IMR-90 (cell line): ENCODE measurements around the gene LBHD2. TPM values are rescaled to one million over a fixed set of nuclear protein-coding genes. Genes with fewer than 3 reads are reported as not detected.
A peak's percentile ranks its signal among the peaks of the same experiment; 100 is the strongest.

ENCODE experiments used
- ATAC-seq: fragments of 200-7000 bp; cut with Tn5 transposase; 2 replicates; pipeline ENCODE4 v1.9.1; 2020; ENCODE audit warnings: low read depth, mild to moderate bottlenecking, moderate library complexity
- BruUV-seq: library from RNA; stranded (reverse); fragments of 400-500 nt; replicated peaks from 2 replicates; lab custom pipeline; 2021; lab: Mats Ljungman, UMichigan
- CTCF ChIA-PET: fragments of 300-600 bp; formaldehyde crosslinking; extraction: SDS; loops from one replicate; lab custom pipeline; 2021; ENCODE audit warnings: antibody characterized with exemption; lab: Yijun Ruan, JAX
- POLR2A ChIA-PET: fragments of 300-600 bp; sonication (Branson Sonifier 250); formaldehyde crosslinking; loops from one replicate; lab custom pipeline; 2022; ENCODE audit warnings: antibody characterized with exemption; ENCODE audit not compliant: unreplicated experiment; lab: Charles Lee
- DNase-seq: peaks from one replicate; pipeline ENCODE4 v3.0.0; 2013
- H2AFZ ChIP-seq: replicated peaks from 2 replicates; pipeline ENCODE3; 2013; ENCODE audit warnings: low read length, mild to moderate bottlenecking; ENCODE audit not compliant: poor library complexity
- H2AK5ac ChIP-seq: 2 replicates; pipeline ENCODE4 v1.6.1; 2013; ENCODE audit warnings: low read depth, low read length, inconsistent platforms
- H2AK9ac ChIP-seq: replicated peaks from 2 replicates; pipeline ENCODE3; 2013; ENCODE audit warnings: mild to moderate bottlenecking, low read depth, low read length, moderate library complexity; ENCODE audit not compliant: poor library complexity
- H2BK120ac ChIP-seq: 2 replicates; pipeline ENCODE4 v1.6.1; 2013; ENCODE audit warnings: low read depth, low read length, inconsistent platforms
- H2BK15ac ChIP-seq: 3 replicates; pipeline ENCODE4 v1.6.1; 2013; ENCODE audit warnings: low read depth, low read length, inconsistent platforms
- H2BK20ac ChIP-seq: 2 replicates; pipeline ENCODE4 v1.6.1; 2013; ENCODE audit warnings: low read depth, mild to moderate bottlenecking, inconsistent platforms, low read length, moderate library complexity
- H2BK5ac ChIP-seq: 2 replicates; pipeline ENCODE4 v1.6.1; 2013; ENCODE audit warnings: mild to moderate bottlenecking, low read depth, low read length, inconsistent platforms; ENCODE audit not compliant: poor library complexity, severe bottlenecking
- H3K14ac ChIP-seq: replicated peaks from 2 replicates; pipeline ENCODE4 v1.6.1; 2013; ENCODE audit warnings: low read depth, low read length, inconsistent platforms
- H3K18ac ChIP-seq: 2 replicates; pipeline ENCODE4 v1.6.1; 2013; ENCODE audit warnings: low read depth, low read length, control low read depth
- H3K23ac ChIP-seq: 2 replicates; pipeline ENCODE4 v1.6.1; 2013; ENCODE audit warnings: low read depth, low read length, inconsistent platforms
- H3K27ac ChIP-seq: 2 replicates; pipeline ENCODE4 v1.5.1; 2013; ENCODE audit warnings: mild to moderate bottlenecking, control low read depth, low read length; ENCODE audit not compliant: insufficient read depth
- H3K27me3 ChIP-seq: 2 replicates; pipeline ENCODE4 v1.6.1; 2013; ENCODE audit warnings: low read length; ENCODE audit not compliant: control insufficient read depth, insufficient read depth
- H3K36me3 ChIP-seq: 2 replicates; pipeline ENCODE4 v1.6.1; 2013; ENCODE audit warnings: low read length, mixed read lengths; ENCODE audit not compliant: control insufficient read depth, insufficient read depth
- H3K4ac ChIP-seq: 2 replicates; pipeline ENCODE4 v1.6.1; 2013; ENCODE audit warnings: low read depth, low read length, inconsistent platforms
- H3K4me1 ChIP-seq: 2 replicates; pipeline ENCODE4 v1.6.1; 2013; ENCODE audit warnings: low read length, mixed read lengths; ENCODE audit not compliant: control insufficient read depth, insufficient read depth
- H3K4me2 ChIP-seq: 2 replicates; pipeline ENCODE4 v1.6.1; 2013; ENCODE audit warnings: low read depth, mild to moderate bottlenecking, control low read depth, low read length, moderate library complexity
- H3K4me3 ChIP-seq: 2 replicates; pipeline ENCODE4 v1.5.1; 2013; ENCODE audit warnings: low read depth, mild to moderate bottlenecking, control low read depth, low read length, moderate library complexity; ENCODE audit not compliant: insufficient read depth
- H3K56ac ChIP-seq: 2 replicates; pipeline ENCODE4 v1.6.1; 2013; ENCODE audit warnings: low read length, inconsistent platforms; ENCODE audit not compliant: insufficient read depth; ENCODE audit errors: extremely low read depth
- H3K79me1 ChIP-seq, 2 experiments: 2 replicates each; pipeline ENCODE4 v1.6.1; 2013; ENCODE audit warnings: low read length in 2 of 2, inconsistent platforms in 1 of 2, low read depth in 1 of 2
- H3K9ac ChIP-seq: 2 replicates; pipeline ENCODE4 v1.6.1; 2013; ENCODE audit warnings: low read depth, low read length, control low read depth
- H3K9me1 ChIP-seq: 2 replicates; pipeline ENCODE4 v1.6.1; 2013; ENCODE audit warnings: low read length, inconsistent platforms; ENCODE audit not compliant: insufficient read depth
- H3K9me3 ChIP-seq: 2 replicates; pipeline ENCODE4 v1.6.1; 2013; ENCODE audit warnings: low read length; ENCODE audit not compliant: control insufficient read depth, insufficient read depth
- H4K20me1 ChIP-seq: 2 replicates; pipeline ENCODE4 v1.6.1; 2013; ENCODE audit warnings: low read length, inconsistent platforms; ENCODE audit not compliant: insufficient read depth
- H4K5ac ChIP-seq: 2 replicates; pipeline ENCODE4 v1.6.1; 2013; ENCODE audit warnings: mild to moderate bottlenecking, low read depth, low read length, control low read depth
- H4K8ac ChIP-seq, 2 experiments: 2 replicates each; pipeline ENCODE4 v1.6.1; 2013; ENCODE audit warnings: low read depth in 2 of 2, low read length in 2 of 2, control low read depth in 1 of 2, inconsistent platforms in 1 of 2
- H4K91ac ChIP-seq: 2 replicates; pipeline ENCODE4 v1.6.1; 2013; ENCODE audit warnings: low read depth, low read length, inconsistent platforms; ENCODE audit not compliant: insufficient read depth
- BHLHE40 ChIP-seq: fragments of 150-350 bp; IDR thresholded peaks from 2 replicates; pipeline ENCODE4 v1.6.1; 2016; ENCODE audit warnings: mild to moderate bottlenecking, low read depth, low read length
- CEBPB ChIP-seq: IDR thresholded peaks from 2 replicates; pipeline ENCODE4 v1.6.1; 2012; ENCODE audit warnings: low read depth, low read length, improper control_type of control experiment
- CHD1 ChIP-seq: IDR thresholded peaks from 2 replicates; pipeline ENCODE4 v1.6.1; 2012; ENCODE audit warnings: low read depth, low read length, improper control_type of control experiment
- ELK1 ChIP-seq: fragments of 150-350 bp; IDR thresholded peaks from 2 replicates; pipeline ENCODE4 v1.6.1; 2016; ENCODE audit warnings: low read depth, mild to moderate bottlenecking, low read length, moderate library complexity, borderline replicate concordance
- FOS ChIP-seq: fragments of 150-350 bp; IDR thresholded peaks from 2 replicates; pipeline ENCODE4 v1.6.1; 2016; ENCODE audit warnings: low read depth, low read length
- MAFK ChIP-seq: IDR thresholded peaks from 2 replicates; pipeline ENCODE4 v1.6.1; 2012; ENCODE audit warnings: low read depth, low read length, improper control_type of control experiment
- MAZ ChIP-seq: IDR thresholded peaks from 2 replicates; pipeline ENCODE4 v1.6.1; 2012; ENCODE audit warnings: low read depth, mild to moderate bottlenecking, low read length, improper control_type of control experiment, moderate library complexity, borderline replicate concordance
- MXI1 ChIP-seq: IDR thresholded peaks from 2 replicates; pipeline ENCODE4 v1.6.1; 2012; ENCODE audit warnings: low read depth, mild to moderate bottlenecking, low read length, moderate library complexity, borderline replicate concordance
- NFE2L2 ChIP-seq: fragments of 150-350 bp; IDR thresholded peaks from 2 replicates; pipeline ENCODE4 v1.6.1; 2016; ENCODE audit warnings: low read depth, mild to moderate bottlenecking, low read length
- POLR2A ChIP-seq: IDR thresholded peaks from 2 replicates; pipeline ENCODE4 v1.6.1; 2012; ENCODE audit warnings: mild to moderate bottlenecking, low read depth, low read length
- RAD21 ChIP-seq: IDR thresholded peaks from 2 replicates; pipeline ENCODE4 v1.6.1; 2012; ENCODE audit warnings: low read length, improper control_type of control experiment
- RCOR1 ChIP-seq: IDR thresholded peaks from 2 replicates; pipeline ENCODE4 v1.6.1; 2012; ENCODE audit warnings: mild to moderate bottlenecking, low read length, improper control_type of control experiment; ENCODE audit not compliant: insufficient replicate concordance
- RFX5 ChIP-seq: IDR thresholded peaks from 2 replicates; pipeline ENCODE4 v1.8.0; 2012; ENCODE audit warnings: low read depth, mild to moderate bottlenecking, low read length, moderate library complexity
- SMC3 ChIP-seq: fragments of 150-350 bp; IDR thresholded peaks from 2 replicates; pipeline ENCODE4 v1.6.1; 2016; ENCODE audit warnings: low read depth, mild to moderate bottlenecking, antibody characterized with exemption, low read length, moderate library complexity
- USF2 ChIP-seq: fragments of 150-350 bp; IDR thresholded peaks from 2 replicates; pipeline ENCODE4 v1.6.1; 2017; ENCODE audit warnings: mild to moderate bottlenecking, antibody characterized with exemption, low read length, low read depth
- WGBS, 2 experiments: methylation state at CpG; one replicate each; pipeline versions ENCODE4 v1.1.5 to v1.1.7; 2013; ENCODE audit warnings: missing lambda C conversion rate in 2 of 2; ENCODE audit not compliant: insufficient read length in 1 of 2; ENCODE audit errors: extremely low coverage in 2 of 2; 5-methylcytosine and 5-hydroxymethylcytosine counted together
- dilution Hi-C: fragments of 300-500 bp; cut with HindIII; formaldehyde crosslinking; loops from one replicate; pipeline ENCODE4 v1.14.3; 2018; ENCODE audit warnings: low sequenced_read_pairs; ENCODE audit not compliant: unreplicated experiment
- in situ Hi-C: fragments of 300-500 bp; cut with MboI; formaldehyde crosslinking; loops from 3 replicates; pipeline ENCODE4 v1.14.3; 2019; ENCODE audit warnings: low sequenced_read_pairs, inconsistent platforms, mixed read lengths
- intact Hi-C: fragments of 100-400 bp; cut with micrococcal nuclease; formaldehyde crosslinking; loops from 2 replicates; pipeline ENCODE4 v1.10.0; 2022
- polyA plus RNA-seq, 3 experiments: library from polyadenylated mRNA; depleted of rRNA; stranded (reverse); fragments of >200 nt; gene quantifications; 2 replicates each; pipeline ENCODE4 v1.2.3, GENCODE V29; 2012; ENCODE audit warnings: low replicate concordance in 1 of 3
- total RNA-seq: library from RNA; depleted of rRNA; stranded (reverse); fragments of >200 nt; gene quantifications from 2 replicates; pipeline ENCODE4 v1.2.3, GENCODE V29; 2012
- TF ChIP-seq, protein P1 (sequence below): conservative IDR thresholded peaks from 2 replicates; pipeline ENCODE4 v1.5.1; 2012; ENCODE audit warnings: mild to moderate bottlenecking, low read depth, low read length, improper control_type of control experiment

LBHD2 gene
- total and polyA plus RNA-seq, 2 of the 4 experiments (the other 2 are of a cell fraction), result not detected

- no peak for TF ChIP-seq RCOR1
- no peak for TF ChIP-seq CEBPB
- no peak for TF ChIP-seq RFX5
- TF ChIP-seq ELK1, result no peak
- TF ChIP-seq MAFK, result no peak
- TF ChIP-seq, protein P1, sequence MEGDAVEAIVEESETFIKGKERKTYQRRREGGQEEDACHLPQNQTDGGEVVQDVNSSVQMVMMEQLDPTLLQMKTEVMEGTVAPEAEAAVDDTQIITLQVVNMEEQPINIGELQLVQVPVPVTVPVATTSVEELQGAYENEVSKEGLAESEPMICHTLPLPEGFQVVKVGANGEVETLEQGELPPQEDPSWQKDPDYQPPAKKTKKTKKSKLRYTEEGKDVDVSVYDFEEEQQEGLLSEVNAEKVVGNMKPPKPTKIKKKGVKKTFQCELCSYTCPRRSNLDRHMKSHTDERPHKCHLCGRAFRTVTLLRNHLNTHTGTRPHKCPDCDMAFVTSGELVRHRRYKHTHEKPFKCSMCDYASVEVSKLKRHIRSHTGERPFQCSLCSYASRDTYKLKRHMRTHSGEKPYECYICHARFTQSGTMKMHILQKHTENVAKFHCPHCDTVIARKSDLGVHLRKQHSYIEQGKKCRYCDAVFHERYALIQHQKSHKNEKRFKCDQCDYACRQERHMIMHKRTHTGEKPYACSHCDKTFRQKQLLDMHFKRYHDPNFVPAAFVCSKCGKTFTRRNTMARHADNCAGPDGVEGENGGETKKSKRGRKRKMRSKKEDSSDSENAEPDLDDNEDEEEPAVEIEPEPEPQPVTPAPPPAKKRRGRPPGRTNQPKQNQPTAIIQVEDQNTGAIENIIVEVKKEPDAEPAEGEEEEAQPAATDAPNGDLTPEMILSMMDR, result no peak
- TF ChIP-seq FOS, result no peak
- no peak for TF ChIP-seq MAZ
- no peak for TF ChIP-seq MXI1
- TF ChIP-seq POLR2A, result no peak
- TF ChIP-seq CHD1, result no peak
- no peak for TF ChIP-seq SMC3
- TF ChIP-seq NFE2L2, result no peak
- TF ChIP-seq USF2, result no peak
- TF ChIP-seq BHLHE40, result no peak
- no peak for TF ChIP-seq RAD21
- ATAC-seq, result no peak
- H3K27ac ChIP-seq, result no peak overlapping the region
These were observed 47.6 kb downstream of the LBHD2 start for GRCh38 chr14:103131580-103131979.

More at GRCh38 chr14:103131580-103131979, 47.6 kb downstream of the LBHD2 start:
- H3K4me2 ChIP-seq, result no peak overlapping the region
- no peak for DNase-seq
- H2AFZ ChIP-seq, result peak overlapping the region; percentile 65
- H3K9ac ChIP-seq, result no peak overlapping the region
- H2BK20ac ChIP-seq, result peak overlapping the region; percentile 44; the same call in 1 of the 2 replicates
- H3K27me3 ChIP-seq, result peaks cover 2% of the 10 kb centered on the region; the same call in 1 of the 2 replicates
- no peak overlapping the region for H3K14ac ChIP-seq
- peaks cover 10% of the 10 kb centered on the region for H3K9me1 ChIP-seq
- H2AK5ac ChIP-seq, result no peak overlapping the region
- WGBS, 2 experiments, result 100% methylated on average over 2 of the region's 9 CpGs; no CpG with 5 or more reads in 1 of the 2 experiments
- no peak overlapping the region for H3K18ac ChIP-seq
- CTCF ChIA-PET, result interaction anchor here (1.0 to 1.5 kb wide), 2 partner anchors 11 to 26 kb away, joined by 3 to 6 read pairs; no protein-coding TSS in a partner anchor
- POLR2A ChIA-PET, result interaction anchor here (0.5 kb wide), 1 partner anchor 170 kb away, joined by 5 read pairs; no protein-coding TSS in a partner anchor
- H4K91ac ChIP-seq, result no peak overlapping the region
- dilution Hi-C loops, result no loop called here
- H3K36me3 ChIP-seq, result no peaks in the 10 kb centered on the region
- peak overlapping the region; percentile 3; the same call in 1 of the 2 replicates for H3K4ac ChIP-seq
- in situ Hi-C loops, result no loop called here
- H3K4me3 ChIP-seq, result no peak overlapping the region
- no peaks in the 10 kb centered on the region for H3K9me3 ChIP-seq
- H3K23ac ChIP-seq, result no peak overlapping the region
- H3K4me1 ChIP-seq, result peaks cover 16% of the 10 kb centered on the region
- no peak overlapping the region for H4K8ac ChIP-seq
- H4K5ac ChIP-seq, result no peak overlapping the region
- intact Hi-C loops, result no loop called here
- no peak overlapping the region for H2AK9ac ChIP-seq
- no peak overlapping the region for H2BK5ac ChIP-seq
- no peak overlapping the region for H3K56ac ChIP-seq
- no peak overlapping the region for H2BK120ac ChIP-seq
- no peaks in the 10 kb centered on the region; a peak in 1 of 4 replicates for H3K79me1 ChIP-seq
- H2BK15ac ChIP-seq, result no peak overlapping the region
- no TSS peak for BruUV-seq
- H4K20me1 ChIP-seq, result peaks cover 3% of the 10 kb centered on the region; the same call in 1 of the 2 replicates
